RWPE2 (cell line): ENCODE results near the gene ZC2HC1C.

Experiments used
- ATAC-seq: fragments of 200-7000 bp; cut with Tn5 transposase; 3 replicates; pipeline ENCODE4 v1.9.1; 2021; ENCODE audit warnings: low read depth
- DNase-seq: peaks from one replicate; pipeline ENCODE4 v3.0.0-alpha.2; 2020; ENCODE audit warnings: low spot score
- H3K27ac ChIP-seq: fragments of 450-650 bp; 2 replicates; pipeline ENCODE4 v1.5.1; 2017; ENCODE audit warnings: mild to moderate bottlenecking; ENCODE audit not compliant: poor library complexity, severe bottlenecking
- H3K27me3 ChIP-seq: fragments of 250-450 bp; sonication (Bioruptor Pico); 2 replicates; pipeline ENCODE4 v1.5.1; 2021; ENCODE audit warnings: mild to moderate bottlenecking, moderate library complexity; ENCODE audit not compliant: insufficient read depth, poor library complexity, severe bottlenecking
- H3K36me3 ChIP-seq: fragments of 250-450 bp; sonication (Bioruptor Pico); 2 replicates; pipeline ENCODE4 v1.5.1; 2020; ENCODE audit warnings: low read depth, mild to moderate bottlenecking, moderate library complexity
- H3K4me1 ChIP-seq: fragments of 250-450 bp; sonication (Bioruptor Pico); 2 replicates; pipeline ENCODE4 v1.5.1; 2021; ENCODE audit warnings: mild to moderate bottlenecking, moderate library complexity; ENCODE audit not compliant: insufficient read depth, poor library complexity, severe bottlenecking
- H3K4me3 ChIP-seq: fragments of 250-450 bp; sonication (Bioruptor Pico); 2 replicates; pipeline ENCODE4 v1.5.1; 2021; ENCODE audit warnings: mild to moderate bottlenecking, moderate library complexity; ENCODE audit not compliant: severe bottlenecking
- H3K9me3 ChIP-seq: fragments of 250-450 bp; sonication (Bioruptor Pico); 2 replicates; pipeline ENCODE4 v1.5.1; 2021; ENCODE audit warnings: mild to moderate bottlenecking, moderate library complexity; ENCODE audit not compliant: severe bottlenecking
- TF ChIP-seq, protein P1 (sequence below): fragments of 450-650 bp; IDR thresholded peaks from one replicate; pipeline ENCODE4 v1.5.1; 2017; ENCODE audit warnings: mild to moderate bottlenecking, moderate library complexity; ENCODE audit not compliant: poor library complexity, severe bottlenecking

The ZC2HC1C gene

DNA sequence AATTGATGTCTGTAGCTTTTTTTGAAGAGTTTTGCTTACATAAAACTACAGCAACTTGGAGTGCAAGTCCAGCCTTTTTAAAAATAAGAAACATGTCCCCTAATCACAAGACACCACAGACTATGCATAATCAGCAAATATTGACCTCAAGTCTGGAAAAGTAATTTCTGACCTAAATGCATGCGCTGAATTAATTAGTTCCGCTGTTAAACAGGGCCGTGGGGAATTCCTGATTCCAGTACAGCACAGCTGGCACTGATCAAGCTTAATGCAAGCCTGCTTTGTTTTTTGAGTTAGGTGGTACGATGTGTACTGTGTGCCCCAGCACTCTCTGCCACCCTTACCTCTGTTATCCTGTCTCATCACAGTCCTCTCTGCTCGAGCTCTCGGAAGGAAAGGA, 27.4 kb upstream of the ZC2HC1C start:
- H3K4me1 ChIP-seq = peaks cover 20% of the 10 kb centered on the region
- TF ChIP-seq, protein P1, sequence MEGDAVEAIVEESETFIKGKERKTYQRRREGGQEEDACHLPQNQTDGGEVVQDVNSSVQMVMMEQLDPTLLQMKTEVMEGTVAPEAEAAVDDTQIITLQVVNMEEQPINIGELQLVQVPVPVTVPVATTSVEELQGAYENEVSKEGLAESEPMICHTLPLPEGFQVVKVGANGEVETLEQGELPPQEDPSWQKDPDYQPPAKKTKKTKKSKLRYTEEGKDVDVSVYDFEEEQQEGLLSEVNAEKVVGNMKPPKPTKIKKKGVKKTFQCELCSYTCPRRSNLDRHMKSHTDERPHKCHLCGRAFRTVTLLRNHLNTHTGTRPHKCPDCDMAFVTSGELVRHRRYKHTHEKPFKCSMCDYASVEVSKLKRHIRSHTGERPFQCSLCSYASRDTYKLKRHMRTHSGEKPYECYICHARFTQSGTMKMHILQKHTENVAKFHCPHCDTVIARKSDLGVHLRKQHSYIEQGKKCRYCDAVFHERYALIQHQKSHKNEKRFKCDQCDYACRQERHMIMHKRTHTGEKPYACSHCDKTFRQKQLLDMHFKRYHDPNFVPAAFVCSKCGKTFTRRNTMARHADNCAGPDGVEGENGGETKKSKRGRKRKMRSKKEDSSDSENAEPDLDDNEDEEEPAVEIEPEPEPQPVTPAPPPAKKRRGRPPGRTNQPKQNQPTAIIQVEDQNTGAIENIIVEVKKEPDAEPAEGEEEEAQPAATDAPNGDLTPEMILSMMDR = no peak
- DNase-seq (no peak), ATAC-seq (no peak)
- no peaks in the 10 kb centered on the region for H3K9me3 ChIP-seq
- H3K36me3 ChIP-seq = peaks cover 50% of the 10 kb centered on the region
- no peaks in the 10 kb centered on the region for H3K27me3 ChIP-seq
- H3K4me3 ChIP-seq = no peak overlapping the region
- peak overlapping the region; percentile 57 for H3K27ac ChIP-seq

DNA sequence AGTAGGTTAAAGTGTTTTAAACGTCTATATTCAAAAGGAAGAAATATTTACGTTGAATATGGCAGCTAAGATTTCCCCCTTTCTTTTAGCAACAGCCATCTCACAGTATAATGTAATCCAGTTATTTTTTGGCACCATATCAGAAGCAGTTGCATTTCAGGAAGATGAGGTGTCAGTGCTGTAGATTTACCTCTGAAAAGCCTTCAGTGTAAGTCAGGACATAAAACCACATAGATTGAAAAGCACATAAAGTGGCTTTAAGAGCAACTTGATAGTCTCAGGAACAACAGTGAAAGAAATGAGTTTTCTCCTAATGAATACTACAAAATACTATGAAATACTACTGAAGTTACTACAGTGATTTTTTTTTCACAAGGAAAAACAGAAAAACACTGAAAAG, 25.1 kb upstream of the ZC2HC1C start:
- TF ChIP-seq, protein P1 = no peak
- H3K27ac ChIP-seq = peak overlapping the region; percentile 33

DNA sequence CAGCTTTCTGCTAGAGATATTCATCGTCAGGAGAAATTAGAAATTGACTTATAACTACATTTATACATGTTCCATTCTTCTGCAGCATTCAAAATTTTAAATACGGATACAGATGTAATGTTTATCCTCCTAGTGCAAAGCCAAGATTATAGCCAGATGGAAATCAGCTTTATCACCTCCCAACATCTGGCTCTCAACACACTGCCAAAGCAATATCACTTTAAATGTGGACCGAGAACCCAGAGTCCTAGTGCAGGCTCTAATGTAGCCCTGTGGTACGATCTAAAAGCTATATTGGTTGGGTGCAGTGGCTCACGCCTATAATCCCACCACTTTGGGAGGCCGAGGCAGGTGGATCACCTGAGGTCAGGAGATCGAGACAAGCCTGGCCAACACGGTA, 24.7 kb upstream of the ZC2HC1C start:
- ATAC-seq = no peak
- Histone ChIP-seq H3K36me3 (peaks cover 38% of the 10 kb centered on the region), H3K4me3 (no peak overlapping the region), H3K27ac (peak overlapping the region; percentile 33), H3K27me3 (no peaks in the 10 kb centered on the region), H3K4me1 (peaks cover 20% of the 10 kb centered on the region), H3K9me3 (no peaks in the 10 kb centered on the region)
- DNase-seq = no peak
- TF ChIP-seq, protein P1 = no peak

More for the DNA sequence above, 25.1 kb upstream of the ZC2HC1C start:
- H3K9me3 ChIP-seq = no peaks in the 10 kb centered on the region
- no peak for DNase-seq
- peak; percentile 85 for ATAC-seq
- peaks cover 38% of the 10 kb centered on the region for H3K36me3 ChIP-seq
- peaks cover 20% of the 10 kb centered on the region for H3K4me1 ChIP-seq
- no peak overlapping the region for H3K4me3 ChIP-seq
- H3K27me3 ChIP-seq = no peaks in the 10 kb centered on the region

DNA sequence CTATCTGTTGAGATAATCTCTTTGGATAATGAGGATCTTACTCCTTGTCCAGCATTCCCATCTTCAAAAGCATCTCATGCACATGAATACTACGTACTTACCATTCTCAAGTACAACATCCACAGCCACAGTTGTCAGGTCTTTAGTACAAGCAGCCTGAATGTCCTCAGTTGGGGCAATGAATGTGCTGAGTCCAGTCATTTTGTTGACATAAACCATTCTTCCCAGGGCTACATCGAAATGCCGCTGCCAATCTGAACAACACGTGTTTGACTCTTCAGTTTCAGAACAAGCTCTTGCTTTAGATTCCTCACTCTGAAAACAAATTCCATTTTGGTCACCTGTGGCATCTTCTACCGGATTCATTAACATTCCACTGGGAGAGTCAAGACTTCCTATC, 23.2 kb upstream of the ZC2HC1C start:
- no peaks in the 10 kb centered on the region for H3K27me3 ChIP-seq
- peaks cover 30% of the 10 kb centered on the region for H3K36me3 ChIP-seq
- no peak overlapping the region for H3K4me3 ChIP-seq
- DNase-seq = no peak
- no peak for ATAC-seq
- no peaks in the 10 kb centered on the region for H3K9me3 ChIP-seq
- TF ChIP-seq, protein P1 = no peak
- no peak overlapping the region for H3K27ac ChIP-seq
- H3K4me1 ChIP-seq = peaks cover 26% of the 10 kb centered on the region

DNA sequence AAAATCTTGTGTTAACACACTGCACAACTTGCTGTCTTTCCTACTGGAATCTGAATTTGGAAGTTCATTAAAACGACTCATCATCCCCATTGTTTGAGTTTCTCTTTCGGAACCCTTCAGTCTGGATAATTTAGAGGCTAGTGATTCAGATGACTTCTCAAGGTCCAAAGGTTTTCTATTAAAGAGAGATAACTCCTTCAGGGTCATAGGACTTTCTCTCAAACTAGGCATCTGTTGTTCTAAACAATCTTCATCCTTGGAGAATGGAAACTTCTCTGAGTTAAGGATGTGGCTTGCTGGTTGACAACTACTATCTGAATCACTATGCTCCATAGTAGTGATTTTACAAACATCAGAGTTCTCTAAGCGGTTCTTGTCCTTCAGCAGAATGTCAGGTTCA, 22.5 kb upstream of the ZC2HC1C start:
- Histone ChIP-seq H3K4me1 (peaks cover 20% of the 10 kb centered on the region), H3K27ac (no peak overlapping the region), H3K36me3 (peaks cover 28% of the 10 kb centered on the region), H3K4me3 (no peak overlapping the region), H3K27me3 (no peaks in the 10 kb centered on the region), H3K9me3 (no peaks in the 10 kb centered on the region)
- TF ChIP-seq, protein P1 = no peak
- DNase-seq = no peak
- no peak for ATAC-seq
